ENCODE data around the gene MIER2. TPM values are rescaled to one million over a fixed set of nuclear protein-coding genes. Genes with fewer than 3 reads are reported as not detected.
"Not testable (repeated sequence)": the region's sequence is repeated elsewhere in the genome, so short reads cannot be mapped to it uniquely, and the experiment has no call there.

MIER2 gene
- total RNA-seq, 1 donor from 2014 or later, result 39.4 TPM

DNA sequence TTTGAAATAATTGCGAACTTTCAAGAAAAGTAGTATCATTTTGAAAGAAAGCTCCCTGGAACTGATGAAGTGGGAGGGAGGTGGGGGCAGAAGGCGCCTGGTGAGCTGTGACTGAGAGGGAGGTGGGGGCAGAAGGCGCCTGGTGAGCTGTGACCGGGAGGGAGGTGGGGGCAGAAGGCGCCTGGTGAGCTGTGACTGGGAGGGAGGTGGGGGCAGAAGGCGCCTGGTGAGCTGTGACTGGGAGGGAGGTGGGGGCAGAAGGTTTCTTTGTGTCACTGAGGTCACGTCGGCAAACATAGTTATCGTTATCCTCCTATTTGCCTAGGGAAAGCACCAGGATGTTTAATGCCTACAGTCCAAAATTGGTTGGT lies 40.2 kb upstream of the MIER2 start:
- TF ChIP-seq, protein P1, sequence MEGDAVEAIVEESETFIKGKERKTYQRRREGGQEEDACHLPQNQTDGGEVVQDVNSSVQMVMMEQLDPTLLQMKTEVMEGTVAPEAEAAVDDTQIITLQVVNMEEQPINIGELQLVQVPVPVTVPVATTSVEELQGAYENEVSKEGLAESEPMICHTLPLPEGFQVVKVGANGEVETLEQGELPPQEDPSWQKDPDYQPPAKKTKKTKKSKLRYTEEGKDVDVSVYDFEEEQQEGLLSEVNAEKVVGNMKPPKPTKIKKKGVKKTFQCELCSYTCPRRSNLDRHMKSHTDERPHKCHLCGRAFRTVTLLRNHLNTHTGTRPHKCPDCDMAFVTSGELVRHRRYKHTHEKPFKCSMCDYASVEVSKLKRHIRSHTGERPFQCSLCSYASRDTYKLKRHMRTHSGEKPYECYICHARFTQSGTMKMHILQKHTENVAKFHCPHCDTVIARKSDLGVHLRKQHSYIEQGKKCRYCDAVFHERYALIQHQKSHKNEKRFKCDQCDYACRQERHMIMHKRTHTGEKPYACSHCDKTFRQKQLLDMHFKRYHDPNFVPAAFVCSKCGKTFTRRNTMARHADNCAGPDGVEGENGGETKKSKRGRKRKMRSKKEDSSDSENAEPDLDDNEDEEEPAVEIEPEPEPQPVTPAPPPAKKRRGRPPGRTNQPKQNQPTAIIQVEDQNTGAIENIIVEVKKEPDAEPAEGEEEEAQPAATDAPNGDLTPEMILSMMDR (IDR thresholded peaks at IDR 0.05), result no peak
- ATAC-seq, result no peak
- H3K36me3 ChIP-seq, result no peaks in the 10 kb centered on the region
- H3K4me1 ChIP-seq, result no peaks in the 10 kb centered on the region
- no peak for DNase-seq
- no peak overlapping the region for H3K27ac ChIP-seq
- no peak overlapping the region for H3K4me3 ChIP-seq
- intact Hi-C loops (cut with DNase I), result no loop called here
- peaks cover 24% of the 10 kb centered on the region for H3K27me3 ChIP-seq (ENCODE audit: low read depth)
- no peaks in the 10 kb centered on the region for H3K9me3 ChIP-seq

DNA sequence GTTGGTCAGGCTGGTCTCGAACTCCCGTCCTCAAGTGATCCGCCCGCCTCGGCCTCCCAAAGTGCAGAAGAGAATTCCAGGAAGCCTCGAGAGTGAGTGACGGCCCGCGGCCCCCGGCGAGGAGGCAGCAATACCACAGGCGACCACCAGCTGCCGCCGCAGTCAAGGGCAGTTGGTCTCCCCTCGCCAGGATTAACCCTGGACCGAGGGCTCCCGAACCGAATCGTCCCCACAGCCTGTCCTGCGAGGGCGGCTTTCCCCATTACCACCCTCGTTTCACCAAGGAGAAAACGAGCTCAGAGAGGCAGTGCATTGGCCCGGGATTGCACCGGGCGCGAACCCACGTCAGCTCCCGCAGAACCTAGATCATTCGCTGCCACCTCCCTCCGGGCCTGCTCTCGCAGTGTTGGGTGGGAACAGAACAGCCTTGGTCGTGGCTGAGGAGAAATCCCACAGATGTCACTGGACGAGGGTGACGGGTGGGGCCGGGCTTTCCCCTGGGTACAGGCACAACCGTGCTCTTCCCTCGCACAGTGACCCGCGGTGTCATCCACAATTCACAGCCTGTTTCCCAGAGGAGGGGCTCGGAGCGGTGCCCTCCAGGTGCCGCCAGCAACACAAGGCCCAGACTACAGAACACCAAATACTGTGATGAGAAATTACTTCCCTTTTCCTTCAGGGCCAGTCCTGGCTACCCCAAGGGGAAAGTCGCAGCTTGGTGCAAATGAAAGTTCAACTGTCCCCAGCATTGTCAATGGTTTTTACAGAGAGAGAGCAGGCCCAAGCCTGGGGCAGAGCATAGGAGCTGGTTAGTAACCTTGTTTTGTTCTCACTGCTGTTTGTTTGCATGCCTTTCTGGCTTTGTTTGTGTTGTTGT lies 39.6 kb upstream of the MIER2 start:
- DNase-seq, result peak; percentile 43
- TF ChIP-seq, protein P1 (IDR thresholded peaks at IDR 0.05), result peak; percentile 57
- no peak overlapping the region for H3K4me3 ChIP-seq
- intact Hi-C loops (cut with DNase I), result no loop called here
- no peaks in the 10 kb centered on the region for H3K9me3 ChIP-seq
- no peaks in the 10 kb centered on the region for H3K4me1 ChIP-seq
- peak; percentile 65 to 74 for ATAC-seq
- H3K36me3 ChIP-seq, result no peaks in the 10 kb centered on the region
- H3K27ac ChIP-seq, result no peak overlapping the region
- H3K27me3 ChIP-seq (ENCODE audit: low read depth), result peaks cover 24% of the 10 kb centered on the region

DNA sequence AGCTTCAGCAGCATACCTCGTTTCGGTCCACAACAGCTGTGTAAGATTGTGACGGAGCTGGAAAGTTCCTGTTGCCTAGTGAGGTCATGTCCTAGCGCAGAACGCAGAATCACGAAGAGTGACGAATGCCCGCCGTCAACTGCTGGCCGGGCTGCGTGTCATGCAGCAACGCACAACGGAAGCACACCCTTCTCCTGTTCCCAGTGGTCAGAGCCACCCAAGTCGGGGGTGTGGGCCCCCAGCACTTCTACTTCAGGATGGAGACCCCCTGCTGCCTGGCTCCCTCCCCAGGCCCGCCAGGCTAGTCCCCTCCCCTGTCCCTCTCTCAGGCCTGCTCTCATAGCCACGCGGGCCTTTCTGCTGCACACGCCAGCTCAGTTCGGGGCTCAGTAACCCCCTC lies 38.4 kb upstream of the MIER2 start:
- DNase-seq (no peak), ATAC-seq (no peak)
- H3K36me3 ChIP-seq, result no peaks in the 10 kb centered on the region
- no peak overlapping the region for H3K27ac ChIP-seq
- no peaks in the 10 kb centered on the region for H3K4me1 ChIP-seq
- intact Hi-C loops (cut with DNase I), result no loop called here
- H3K4me3 ChIP-seq, result no peak overlapping the region
- no peaks in the 10 kb centered on the region for H3K9me3 ChIP-seq
- H3K27me3 ChIP-seq (ENCODE audit: low read depth), result peaks cover 24% of the 10 kb centered on the region
- TF ChIP-seq, protein P1 (IDR thresholded peaks at IDR 0.05), result no peak

- H3K4me3 ChIP-seq; H3K9me3 ChIP-seq; intact Hi-C loops (cut with DNase I); H3K27ac ChIP-seq; H3K4me1 ChIP-seq; H3K36me3 ChIP-seq; DNase-seq; ATAC-seq: not testable (repeated sequence)
- H3K27me3 ChIP-seq (ENCODE audit: low read depth), result peaks cover 22% of the 10 kb centered on the region
Observed at GRCh38 chr19:382578-382977, 38.0 kb upstream of the MIER2 start.

DNA sequence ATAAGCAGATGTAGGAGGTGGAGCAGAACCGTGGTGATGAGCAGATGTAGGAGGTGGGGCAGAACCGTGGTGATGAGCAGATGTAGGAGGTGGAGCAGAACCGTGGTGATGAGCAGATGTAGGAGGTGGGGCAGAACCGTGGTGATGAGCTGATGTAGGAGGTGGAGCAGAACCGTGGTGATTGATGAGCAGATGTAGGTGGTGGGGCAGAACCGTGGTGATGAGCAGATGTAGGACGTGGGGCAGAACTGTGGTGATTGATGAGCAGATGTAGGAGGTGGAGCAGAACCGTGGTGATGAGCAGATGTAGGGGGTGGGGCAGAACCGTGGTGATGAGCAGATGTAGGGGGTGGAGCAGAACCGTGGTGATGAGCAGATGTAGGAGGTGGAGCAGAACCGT lies 37.3 kb upstream of the MIER2 start:
- H3K4me3 ChIP-seq; H3K4me1 ChIP-seq; H3K27ac ChIP-seq; DNase-seq; H3K36me3 ChIP-seq; intact Hi-C loops (cut with DNase I); H3K9me3 ChIP-seq; ATAC-seq: not testable (repeated sequence)
- H3K27me3 ChIP-seq (ENCODE audit: low read depth), result peaks cover 20% of the 10 kb centered on the region

GRCh38 chr19:380618-381219 lies 36.1 kb upstream of the MIER2 start:
- intact Hi-C loops (cut with DNase I); H3K4me3 ChIP-seq; ATAC-seq; H3K4me1 ChIP-seq; H3K36me3 ChIP-seq; H3K27ac ChIP-seq; DNase-seq; H3K9me3 ChIP-seq: not testable (repeated sequence)
- H3K27me3 ChIP-seq (ENCODE audit: low read depth), result peaks cover 20% of the 10 kb centered on the region

DNA sequence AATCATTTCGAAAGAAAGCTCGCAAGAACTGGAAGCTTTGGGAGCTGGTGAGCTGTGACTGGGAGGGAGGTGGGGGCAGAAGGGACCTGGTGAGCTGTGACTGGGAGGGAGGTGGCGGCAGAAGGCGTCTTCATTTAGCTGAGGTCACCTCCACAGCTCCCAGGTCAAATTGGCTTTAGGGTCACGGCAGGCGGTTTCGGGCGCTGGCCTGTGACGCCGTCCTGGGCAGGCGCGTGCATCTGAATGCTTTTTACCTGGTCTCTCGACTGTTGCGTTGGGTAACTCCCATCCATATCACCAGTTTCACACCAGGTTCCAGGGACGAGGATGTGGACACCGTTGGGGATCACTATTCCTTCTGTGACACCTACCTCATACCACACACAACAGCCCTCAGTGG lies 35.2 kb upstream of the MIER2 start:
- Histone ChIP-seq H3K4me3 (no peak overlapping the region), H3K36me3 (no peaks in the 10 kb centered on the region), H3K9me3 (no peaks in the 10 kb centered on the region), H3K4me1 (no peaks in the 10 kb centered on the region), H3K27me3 (ENCODE audit: low read depth) (peaks cover 22% of the 10 kb centered on the region), H3K27ac (no peak overlapping the region)
- ATAC-seq, result no peak
- TF ChIP-seq, protein P1 (IDR thresholded peaks at IDR 0.05), result no peak
- DNase-seq, result no peak
- intact Hi-C loops (cut with DNase I), result no loop called here

Data from lower lobe of right lung (tissue), 2 donors.